ENCODE measurements around the gene LZTS3.

DNA sequence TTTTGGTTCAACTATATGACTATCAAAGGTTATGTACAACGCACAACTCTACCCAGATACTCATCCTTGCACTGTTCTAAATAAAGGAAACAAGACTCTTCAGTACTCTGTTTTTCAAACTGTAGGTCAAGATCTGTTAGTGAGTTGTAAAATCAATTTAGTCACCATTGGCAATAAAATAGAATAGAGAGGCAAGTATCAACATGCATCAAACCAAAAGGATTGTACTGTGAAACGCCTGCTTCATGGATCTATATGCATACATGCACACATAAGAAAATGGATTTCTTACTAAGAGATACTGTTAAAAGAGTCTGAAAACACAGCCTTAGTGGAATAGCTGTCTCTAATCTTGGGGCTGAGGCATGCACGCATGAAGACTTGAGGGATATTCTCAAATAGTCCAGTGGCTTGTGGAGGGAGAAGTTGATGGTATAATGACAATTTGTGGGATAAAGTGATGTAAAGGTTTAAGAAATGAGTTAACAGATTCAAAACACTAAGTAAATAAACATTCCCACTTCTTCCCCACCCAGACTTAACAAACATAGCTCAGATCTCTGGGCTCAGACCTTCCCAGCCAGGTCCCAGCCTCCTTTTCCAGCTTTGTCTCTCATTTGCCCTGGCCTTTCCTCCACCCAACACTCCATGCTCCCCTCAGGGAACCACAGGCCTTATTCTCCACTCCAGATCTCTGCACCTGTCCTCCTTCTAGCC lies 10.7 kb upstream of the LZTS3 start:
- TF ChIP-seq, protein P1, sequence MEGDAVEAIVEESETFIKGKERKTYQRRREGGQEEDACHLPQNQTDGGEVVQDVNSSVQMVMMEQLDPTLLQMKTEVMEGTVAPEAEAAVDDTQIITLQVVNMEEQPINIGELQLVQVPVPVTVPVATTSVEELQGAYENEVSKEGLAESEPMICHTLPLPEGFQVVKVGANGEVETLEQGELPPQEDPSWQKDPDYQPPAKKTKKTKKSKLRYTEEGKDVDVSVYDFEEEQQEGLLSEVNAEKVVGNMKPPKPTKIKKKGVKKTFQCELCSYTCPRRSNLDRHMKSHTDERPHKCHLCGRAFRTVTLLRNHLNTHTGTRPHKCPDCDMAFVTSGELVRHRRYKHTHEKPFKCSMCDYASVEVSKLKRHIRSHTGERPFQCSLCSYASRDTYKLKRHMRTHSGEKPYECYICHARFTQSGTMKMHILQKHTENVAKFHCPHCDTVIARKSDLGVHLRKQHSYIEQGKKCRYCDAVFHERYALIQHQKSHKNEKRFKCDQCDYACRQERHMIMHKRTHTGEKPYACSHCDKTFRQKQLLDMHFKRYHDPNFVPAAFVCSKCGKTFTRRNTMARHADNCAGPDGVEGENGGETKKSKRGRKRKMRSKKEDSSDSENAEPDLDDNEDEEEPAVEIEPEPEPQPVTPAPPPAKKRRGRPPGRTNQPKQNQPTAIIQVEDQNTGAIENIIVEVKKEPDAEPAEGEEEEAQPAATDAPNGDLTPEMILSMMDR (IDR thresholded peaks at IDR 0.05) = no peak
- TF ChIP-seq POLR2A (IDR thresholded peaks at IDR 0.05; ENCODE audit: low read depth) = no peak
